HG02642 (cell line): ENCODE data around the gene WNT10A.

Experiments used
- ATAC-seq: cut with Tn5 transposase; IDR thresholded peaks from one replicate; pipeline ENCODE4 v1.9.1; 2021; ENCODE audit warnings: mild to moderate bottlenecking; ENCODE audit not compliant: unreplicated experiment, poor library complexity

Gene WNT10A

DNA sequence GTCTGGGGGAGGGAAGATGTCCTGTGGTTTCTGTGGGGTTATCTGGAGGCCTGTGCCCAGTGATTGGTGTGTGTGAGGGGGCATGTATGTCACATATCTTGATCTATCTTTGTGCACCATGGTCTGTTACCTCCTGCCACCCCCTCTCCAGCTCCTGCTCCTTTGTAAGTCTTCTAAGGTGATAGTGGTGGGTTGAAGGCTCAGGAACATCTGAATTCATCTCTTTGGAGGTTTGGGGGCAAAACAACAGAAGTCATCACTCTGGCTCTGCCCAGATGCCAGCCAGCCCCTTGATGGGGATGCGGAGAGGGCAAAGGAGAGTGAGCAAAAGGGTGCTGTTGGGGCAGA, 23.8 kb upstream of the WNT10A start:
- ATAC-seq: no peak

DNA sequence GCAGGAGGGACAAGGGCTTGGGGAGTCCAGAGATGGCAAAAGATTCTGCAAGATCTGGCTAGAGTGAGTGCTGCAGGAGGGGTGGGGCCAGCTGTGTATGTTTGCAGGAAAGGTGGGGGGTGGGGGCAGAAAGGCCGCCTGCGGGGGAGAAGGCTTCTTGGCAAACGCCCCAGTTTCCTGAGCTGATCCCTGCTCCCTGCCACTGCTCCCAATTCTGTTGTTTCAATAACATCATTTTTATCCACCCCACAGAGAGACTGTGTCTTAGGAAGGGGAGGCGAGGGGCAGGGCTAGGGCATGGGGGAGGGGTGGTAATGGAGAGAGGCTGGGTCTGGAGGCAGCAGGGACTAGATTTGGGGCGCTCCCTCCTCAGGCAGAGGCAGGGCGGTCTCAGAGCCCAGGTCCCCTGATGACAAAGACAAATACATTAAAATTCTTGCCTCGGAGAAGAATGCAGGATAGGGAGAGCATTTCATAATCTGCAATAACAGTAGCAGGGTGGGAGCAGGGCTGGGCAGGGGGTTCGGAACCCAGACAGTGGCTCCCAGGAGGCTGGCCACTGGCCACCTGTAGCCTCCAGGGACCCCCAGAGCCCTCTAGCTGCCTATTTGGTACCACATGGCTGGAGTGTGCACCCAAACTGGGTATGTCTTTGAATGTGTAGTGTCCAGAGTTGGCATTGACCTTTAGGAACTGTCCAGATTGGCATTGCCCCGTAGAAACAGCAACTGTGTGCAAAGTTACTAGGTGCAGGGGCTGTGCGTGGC, 23.1 kb upstream of the WNT10A start:
- no peak for ATAC-seq

DNA sequence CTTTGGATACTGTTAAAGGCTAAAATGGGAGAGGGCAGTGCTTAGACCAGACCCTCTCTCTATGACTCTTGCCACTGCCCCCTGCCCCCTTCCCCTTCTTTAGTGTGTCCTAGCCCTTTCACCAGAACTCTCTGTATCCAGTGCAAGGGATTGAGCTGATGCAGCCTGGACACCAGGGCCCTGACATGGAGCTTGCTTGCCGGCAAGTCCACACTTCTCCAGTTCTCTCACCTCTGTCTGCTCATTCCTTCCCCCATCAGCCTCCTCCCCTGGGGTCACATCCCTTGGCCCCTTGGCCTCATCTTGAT, 22.6 kb upstream of the WNT10A start:
- ATAC-seq: no peak

DNA sequence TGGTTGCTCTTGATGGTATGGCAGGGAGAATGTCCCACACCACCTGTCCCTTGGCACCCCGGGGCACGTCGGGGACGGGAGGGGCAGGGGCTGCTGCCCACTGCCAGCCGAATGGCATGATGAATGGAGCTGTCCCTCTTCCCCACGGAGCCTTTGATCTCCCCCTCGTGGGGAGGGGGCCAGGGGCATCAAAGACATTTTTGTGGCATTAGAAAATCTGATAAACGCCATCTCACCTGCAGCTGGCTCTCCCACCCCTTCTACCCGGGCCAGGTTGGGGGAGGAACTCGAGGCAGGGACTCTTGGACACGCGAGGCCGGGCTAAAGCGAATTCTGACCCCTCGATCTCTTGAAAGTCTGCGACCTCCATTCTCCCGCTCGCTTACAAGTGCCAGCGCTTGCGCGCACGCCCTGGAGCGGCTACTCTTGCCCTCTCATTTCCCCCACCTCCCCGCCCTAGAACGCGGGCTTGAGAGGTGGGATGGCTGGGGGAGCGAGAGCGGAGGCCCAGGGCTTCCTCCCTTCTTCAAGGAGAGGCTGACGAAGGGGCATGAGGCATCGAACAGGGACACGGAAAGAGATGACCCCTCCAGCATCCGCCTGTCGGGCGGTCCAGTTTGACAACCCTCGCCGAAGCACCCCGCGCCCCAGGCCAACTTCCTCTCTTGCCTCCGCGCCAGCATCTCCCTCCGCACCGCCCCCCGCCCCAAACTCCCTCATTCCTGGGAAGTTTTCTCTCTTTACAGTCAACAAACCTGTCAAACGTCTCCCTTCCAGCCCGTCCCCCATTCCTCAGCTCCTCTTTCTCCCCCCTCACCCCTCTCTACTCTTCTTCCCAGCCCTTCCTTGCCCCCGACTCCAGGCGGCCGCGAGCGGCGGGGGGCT, 21.7 kb upstream of the WNT10A start:
- no peak for ATAC-seq

DNA sequence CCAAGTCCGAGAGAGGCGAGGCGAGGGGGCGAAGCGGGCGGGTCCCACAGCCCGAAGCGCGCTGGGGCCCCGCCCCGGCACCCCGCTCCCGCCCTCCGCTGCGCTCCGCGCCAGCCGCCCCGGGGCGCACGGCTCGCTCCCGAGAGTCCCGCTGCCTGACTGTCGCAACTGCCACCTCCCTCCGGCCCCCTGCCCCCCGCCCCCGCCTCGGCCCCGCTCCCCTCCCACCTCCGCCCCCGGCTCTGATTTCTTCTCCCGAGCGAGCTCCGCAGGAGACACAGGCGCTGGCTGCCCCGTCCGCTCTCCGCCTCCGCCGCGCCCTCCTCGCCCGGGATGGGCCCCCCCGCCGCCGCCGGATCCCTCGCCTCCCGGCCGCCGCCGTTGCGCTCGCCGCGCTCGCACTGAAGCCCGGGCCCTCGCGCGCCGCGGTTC, 21.1 kb upstream of the WNT10A start, which contains the start of gene WNT6:
Gene WNT6, plus strand, starts transcription at position 250 of the 432 bp plus-strand sequence. CDS start 233 bp downstream, outside the sequence.
- ATAC-seq: no peak

DNA sequence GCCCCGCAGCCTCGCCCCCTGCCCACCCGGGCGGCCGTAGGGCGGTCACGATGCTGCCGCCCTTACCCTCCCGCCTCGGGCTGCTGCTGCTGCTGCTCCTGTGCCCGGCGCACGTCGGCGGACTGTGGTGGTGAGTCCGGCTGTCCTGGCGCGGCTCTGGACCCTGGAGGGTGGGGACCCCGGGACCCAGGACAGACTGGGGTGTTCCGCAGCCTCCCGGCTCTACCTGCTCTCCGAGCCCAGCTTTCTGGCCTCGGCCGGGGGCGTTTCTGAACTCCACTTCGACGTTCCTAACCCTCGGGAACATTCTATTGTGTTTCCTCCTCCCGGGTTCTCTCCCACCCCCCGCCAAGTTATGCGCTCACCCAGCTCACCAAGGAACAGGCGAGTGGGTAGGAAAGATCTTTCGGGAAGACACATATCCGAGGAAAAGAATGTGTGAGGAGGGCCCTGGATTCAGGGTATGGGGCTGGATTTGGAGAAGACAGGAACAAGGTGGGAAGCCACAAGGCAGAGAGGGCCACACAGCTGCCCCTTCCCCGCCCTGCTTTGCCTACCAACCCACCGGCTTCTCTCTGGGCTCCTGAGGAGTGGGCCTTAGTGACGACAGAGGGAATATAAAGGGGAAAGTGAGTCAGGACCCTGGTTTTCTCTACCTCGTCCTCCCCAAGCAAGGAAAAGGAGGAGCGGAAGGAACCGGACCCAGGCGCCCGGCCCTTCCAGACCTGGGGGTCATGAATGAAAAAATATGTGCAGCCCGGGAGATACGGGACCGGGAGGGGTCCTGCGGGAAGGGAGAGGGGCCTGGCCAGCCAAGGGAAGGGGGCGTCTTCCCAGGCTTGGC, 20.4 kb upstream of the WNT10A start:
- no peak for ATAC-seq

DNA sequence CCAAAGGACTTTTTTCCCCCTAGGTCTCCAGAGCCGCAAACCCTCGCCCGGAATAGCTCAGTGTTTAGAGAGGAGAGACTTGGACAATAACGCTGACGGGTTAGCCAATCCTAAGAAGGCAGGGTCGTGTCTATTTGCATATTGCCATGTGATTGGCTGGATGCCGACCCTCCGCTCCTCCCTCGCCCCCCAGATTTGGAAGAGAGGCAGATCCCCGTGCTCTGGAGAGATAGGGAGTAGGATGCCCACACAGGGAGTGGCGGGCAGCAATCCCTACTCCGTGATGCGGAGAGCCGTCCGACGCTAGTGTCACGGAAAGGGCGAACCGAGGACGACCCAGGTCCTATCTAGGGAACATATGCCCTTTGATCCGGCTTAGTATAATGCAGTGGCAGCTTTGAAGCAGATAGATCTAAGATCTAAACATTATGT, 19.7 kb upstream of the WNT10A start:
- no peak for ATAC-seq

DNA sequence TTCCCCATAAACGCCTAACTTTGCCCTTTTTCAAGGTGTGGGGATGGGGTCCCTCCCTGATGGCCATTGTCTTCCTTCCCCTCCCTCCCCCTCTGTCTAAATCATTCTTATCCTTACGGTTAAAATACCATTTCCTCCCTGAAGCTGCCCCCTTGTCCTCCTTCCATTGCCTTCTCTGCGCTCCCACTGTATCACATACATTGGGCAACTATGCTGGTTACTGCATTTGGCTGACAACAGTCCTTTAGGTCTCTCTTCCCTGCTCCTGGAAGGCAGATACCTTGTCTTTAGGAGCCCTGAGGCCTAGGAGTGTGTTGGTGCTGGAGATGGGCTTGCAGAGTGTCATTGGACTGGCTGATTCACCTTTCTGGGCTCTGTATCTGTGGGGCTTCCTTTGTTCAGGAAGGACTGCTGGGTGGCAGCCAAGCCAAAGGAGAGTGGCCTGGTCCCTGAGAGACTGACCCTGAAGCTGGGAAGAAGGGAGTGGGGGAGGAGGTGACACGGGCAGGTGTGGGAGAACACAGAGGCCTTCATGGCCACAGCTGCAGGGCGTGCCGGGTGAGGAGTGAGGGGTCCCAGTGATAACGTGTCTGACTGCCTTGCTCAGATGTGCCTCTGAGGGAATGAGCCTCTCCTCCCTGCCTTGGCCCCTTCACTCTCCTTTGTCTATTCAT, 18.9 kb upstream of the WNT10A start:
- no peak for ATAC-seq

DNA sequence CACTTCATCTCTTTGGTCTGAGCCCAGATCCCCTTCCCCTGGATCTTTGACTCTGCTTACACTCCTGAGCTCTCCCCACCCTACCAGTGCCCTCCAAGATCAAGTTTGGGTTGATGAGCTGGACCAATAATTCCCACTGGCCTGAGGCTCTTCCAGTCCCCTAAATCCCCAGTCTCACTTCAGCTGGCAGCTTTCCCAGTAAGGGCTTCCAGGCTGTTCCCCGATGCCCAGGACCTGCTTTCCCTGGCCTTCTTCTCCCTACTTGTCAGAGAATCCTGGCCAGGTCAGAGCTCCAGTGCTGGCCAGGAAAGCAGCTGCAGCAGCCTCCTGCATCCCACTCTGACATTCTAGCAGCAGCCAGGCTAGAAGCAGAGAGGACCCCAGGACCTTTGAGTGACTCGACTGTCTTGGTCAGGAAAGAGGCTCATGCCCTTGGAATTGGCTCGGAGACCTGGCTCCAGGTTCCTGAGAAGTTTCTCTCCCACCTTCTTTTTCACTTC, 17.6 kb upstream of the WNT10A start:
- ATAC-seq: no peak

DNA sequence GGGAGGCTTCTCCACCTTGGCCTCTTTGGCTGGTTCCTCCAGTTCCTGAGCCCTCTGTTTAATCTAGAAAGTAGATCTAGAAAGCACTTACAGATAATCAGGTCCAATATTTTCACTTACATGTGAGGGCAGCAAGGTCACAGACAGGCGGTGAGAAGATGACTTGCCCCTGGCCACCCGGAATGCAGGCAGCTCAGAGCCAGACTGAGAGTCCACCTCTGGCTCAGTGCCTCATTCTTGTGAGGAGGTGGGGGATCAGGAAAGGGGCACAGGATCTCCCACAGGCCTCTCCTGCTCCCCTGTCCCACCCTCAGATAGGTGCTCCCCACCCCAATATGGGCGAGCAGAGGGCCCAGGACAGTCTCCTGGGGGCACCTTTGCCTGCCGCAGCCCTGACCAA, 15.3 kb upstream of the WNT10A start:
- no peak for ATAC-seq

DNA sequence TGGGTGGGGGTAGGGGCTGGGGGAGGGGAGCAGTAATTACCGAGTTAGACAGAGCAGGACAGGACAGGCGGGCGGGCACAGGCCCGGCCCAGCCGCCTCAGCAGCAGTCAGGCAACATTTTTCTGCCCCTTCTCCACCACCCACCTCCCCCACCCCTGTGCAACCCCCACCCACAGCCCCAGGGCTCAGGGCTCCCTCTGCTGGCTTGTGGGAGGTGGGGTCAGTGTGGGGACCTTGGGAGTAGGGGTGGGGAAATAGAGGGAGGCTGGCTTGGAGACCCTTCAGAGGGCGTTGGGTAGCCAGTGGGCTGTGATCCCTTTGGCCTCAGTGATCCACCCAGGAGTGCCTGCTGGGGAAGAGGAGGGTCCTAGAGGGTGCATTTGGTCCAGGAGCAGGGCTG, 14.7 kb upstream of the WNT10A start:
- no peak for ATAC-seq

DNA sequence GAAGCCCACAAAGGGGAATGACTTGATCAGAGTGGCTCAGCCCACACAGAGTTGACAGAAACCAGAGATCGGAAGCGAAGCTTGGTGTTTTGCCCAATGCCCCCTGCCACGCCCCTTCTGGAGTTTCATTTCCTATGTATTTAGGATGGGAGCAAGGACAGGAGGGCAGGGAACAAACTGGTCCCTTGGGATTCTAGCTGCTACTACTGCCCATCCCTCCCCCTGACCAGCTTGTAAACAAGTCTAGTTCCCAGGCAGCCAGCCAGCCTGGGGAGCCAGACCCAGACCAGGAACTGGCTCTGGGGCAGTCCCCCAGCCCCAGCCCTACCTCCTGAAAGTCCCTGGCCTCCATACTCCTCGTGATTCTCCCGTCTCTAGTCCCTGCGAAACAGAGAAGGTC, 12.8 kb upstream of the WNT10A start:
- ATAC-seq: no peak

DNA sequence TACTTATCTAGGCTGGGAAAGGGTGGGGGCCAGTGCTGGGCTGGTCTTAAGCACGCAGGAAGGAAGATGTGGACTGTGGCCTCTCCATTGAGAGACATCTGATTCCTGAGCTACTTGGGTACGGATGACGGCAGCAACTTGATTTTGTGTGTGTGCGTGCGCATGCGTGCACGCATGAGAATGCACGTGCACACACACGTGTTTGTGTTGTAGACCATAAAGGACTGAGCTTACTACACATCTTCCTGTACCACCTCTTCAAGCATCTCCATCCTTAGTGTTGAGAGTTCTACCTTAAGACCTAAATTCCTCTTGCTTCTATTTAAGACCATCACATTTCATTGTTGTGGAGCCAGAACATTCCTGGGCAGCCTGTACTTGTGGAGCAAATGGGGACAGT, 11.6 kb upstream of the WNT10A start:
- no peak for ATAC-seq

DNA sequence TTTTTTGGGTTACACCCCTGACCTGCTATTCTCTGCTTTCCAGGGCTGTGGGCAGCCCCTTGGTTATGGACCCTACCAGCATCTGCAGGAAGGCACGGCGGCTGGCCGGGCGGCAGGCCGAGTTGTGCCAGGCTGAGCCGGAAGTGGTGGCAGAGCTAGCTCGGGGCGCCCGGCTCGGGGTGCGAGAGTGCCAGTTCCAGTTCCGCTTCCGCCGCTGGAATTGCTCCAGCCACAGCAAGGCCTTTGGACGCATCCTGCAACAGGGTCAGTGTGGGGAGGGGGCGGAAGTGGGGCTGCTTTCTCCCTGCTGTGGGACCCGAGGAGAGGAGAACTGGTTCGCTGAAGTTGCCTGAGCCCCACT, 9.7 kb upstream of the WNT10A start:
- ATAC-seq: no peak

DNA sequence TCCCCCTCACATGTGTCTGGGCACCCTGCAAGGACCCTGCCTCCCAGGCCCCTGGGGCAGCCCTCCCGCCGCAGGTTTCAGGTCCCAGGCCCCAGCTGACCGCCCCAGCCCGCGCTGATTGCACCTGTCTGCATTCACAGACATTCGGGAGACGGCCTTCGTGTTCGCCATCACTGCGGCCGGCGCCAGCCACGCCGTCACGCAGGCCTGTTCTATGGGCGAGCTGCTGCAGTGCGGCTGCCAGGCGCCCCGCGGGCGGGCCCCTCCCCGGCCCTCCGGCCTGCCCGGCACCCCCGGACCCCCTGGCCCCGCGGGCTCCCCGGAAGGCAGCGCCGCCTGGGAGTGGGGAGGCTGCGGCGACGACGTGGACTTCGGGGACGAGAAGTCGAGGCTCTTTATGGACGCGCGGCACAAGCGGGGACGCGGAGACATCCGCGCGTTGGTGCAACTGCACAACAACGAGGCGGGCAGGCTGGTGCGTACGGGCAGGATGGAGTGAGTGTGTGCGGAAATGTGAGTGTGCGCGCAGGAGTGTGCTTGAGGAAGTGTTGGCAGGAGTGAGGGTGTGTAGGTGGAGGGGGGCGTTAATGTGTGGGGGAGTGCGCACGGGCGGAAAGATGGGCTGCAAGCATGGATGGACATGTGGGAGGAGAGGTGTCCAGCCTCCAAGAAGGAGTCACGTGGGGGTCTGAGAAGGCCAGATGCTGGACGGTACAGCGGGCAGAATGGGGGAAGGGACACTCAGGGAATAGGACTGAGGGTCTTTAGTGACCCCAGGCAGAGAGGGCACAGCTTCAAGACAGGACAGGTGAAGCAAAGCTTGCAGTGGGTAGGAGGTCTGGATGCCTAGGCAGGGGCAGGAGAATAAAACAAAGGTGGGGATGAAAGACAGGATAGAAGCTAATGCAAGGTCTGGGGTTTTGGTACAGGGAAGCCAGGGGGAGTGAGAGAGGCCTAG, 9.0 kb upstream of the WNT10A start:
- ATAC-seq: no peak

DNA sequence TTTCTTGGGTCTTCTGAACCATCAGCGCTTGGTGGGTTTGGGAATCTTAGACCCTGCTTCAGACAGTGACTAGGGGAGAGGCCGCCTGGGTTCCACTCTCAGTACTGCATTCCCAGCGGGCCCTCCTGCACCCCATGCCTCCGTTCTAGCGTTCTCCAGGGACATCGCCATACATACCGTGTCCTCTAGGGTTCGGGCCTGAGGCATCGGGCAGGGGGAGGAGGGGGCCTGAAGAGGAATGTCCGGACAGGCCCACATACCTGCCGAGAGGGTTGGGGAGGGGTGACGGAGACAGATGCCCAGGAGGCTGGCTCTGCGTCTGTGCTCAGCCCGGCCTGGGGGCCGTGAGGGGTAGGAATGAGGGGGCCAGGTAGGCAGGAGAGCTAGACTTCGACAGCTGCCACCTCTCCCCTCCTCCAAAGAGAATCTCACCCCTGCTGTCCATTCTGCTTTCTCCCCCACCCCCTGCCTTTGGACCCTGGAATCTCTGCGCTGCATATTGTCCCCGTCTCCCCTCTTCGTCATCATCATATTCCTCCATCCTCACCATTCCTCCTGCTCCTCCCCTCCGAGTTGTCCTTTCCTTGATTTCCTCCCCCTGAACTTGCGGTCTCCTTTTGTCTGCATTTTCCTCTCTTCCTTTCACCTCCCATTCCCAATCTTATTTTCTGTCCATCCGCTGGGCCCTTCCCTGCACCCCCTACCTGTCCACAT, 7.8 kb upstream of the WNT10A start:
- no peak for ATAC-seq

DNA sequence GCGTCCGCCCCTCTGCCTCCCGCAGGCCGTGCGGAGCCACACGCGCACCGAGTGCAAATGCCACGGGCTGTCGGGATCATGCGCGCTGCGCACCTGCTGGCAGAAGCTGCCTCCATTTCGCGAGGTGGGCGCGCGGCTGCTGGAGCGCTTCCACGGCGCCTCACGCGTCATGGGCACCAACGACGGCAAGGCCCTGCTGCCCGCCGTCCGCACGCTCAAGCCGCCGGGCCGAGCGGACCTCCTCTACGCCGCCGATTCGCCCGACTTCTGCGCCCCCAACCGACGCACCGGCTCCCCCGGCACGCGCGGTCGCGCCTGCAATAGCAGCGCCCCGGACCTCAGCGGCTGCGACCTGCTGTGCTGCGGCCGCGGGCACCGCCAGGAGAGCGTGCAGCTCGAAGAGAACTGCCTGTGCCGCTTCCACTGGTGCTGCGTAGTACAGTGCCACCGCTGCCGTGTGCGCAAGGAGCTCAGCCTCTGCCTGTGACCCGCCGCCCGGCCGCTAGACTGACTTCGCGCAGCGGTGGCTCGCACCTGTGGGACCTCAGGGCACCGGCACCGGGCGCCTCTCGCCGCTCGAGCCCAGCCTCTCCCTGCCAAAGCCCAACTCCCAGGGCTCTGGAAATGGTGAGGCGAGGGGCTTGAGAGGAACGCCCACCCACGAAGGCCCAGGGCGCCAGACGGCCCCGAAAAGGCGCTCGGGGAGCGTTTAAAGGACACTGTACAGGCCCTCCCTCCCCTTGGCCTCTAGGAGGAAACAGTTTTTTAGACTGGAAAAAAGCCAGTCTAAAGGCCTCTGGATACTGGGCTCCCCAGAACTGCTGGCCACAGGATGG, 7.1 kb upstream of the WNT10A start:
- no peak for ATAC-seq
